IMR-90 (cell line): Measurements from ENCODE around the gene WBP2NL. TPM values are rescaled to one million over a fixed set of nuclear protein-coding genes. Genes with fewer than 3 reads are reported as not detected.

ENCODE experiments used
- ATAC-seq: fragments of 200-7000 bp; cut with Tn5 transposase; 2 replicates; pipeline ENCODE4 v1.9.1; 2020; ENCODE audit warnings: low read depth, mild to moderate bottlenecking, moderate library complexity
- BruUV-seq: library from RNA; stranded (reverse); fragments of 400-500 nt; replicated peaks from 2 replicates; lab custom pipeline; 2021; lab: Mats Ljungman, UMichigan
- CTCF ChIA-PET: fragments of 300-600 bp; formaldehyde crosslinking; extraction: SDS; loops from one replicate; lab custom pipeline; 2021; ENCODE audit warnings: antibody characterized with exemption; lab: Yijun Ruan, JAX
- POLR2A ChIA-PET: fragments of 300-600 bp; sonication (Branson Sonifier 250); formaldehyde crosslinking; loops from one replicate; lab custom pipeline; 2022; ENCODE audit warnings: antibody characterized with exemption; ENCODE audit not compliant: unreplicated experiment; lab: Charles Lee
- DNase-seq: peaks from one replicate; pipeline ENCODE4 v3.0.0; 2013
- H2AFZ ChIP-seq: replicated peaks from 2 replicates; pipeline ENCODE3; 2013; ENCODE audit warnings: low read length, mild to moderate bottlenecking; ENCODE audit not compliant: poor library complexity
- H2AK5ac ChIP-seq: 2 replicates; pipeline ENCODE4 v1.6.1; 2013; ENCODE audit warnings: low read depth, low read length, inconsistent platforms
- H2AK9ac ChIP-seq: replicated peaks from 2 replicates; pipeline ENCODE3; 2013; ENCODE audit warnings: mild to moderate bottlenecking, low read depth, low read length, moderate library complexity; ENCODE audit not compliant: poor library complexity
- H2BK120ac ChIP-seq: 2 replicates; pipeline ENCODE4 v1.6.1; 2013; ENCODE audit warnings: low read depth, low read length, inconsistent platforms
- H2BK15ac ChIP-seq: 3 replicates; pipeline ENCODE4 v1.6.1; 2013; ENCODE audit warnings: low read depth, low read length, inconsistent platforms
- H2BK20ac ChIP-seq: 2 replicates; pipeline ENCODE4 v1.6.1; 2013; ENCODE audit warnings: low read depth, mild to moderate bottlenecking, inconsistent platforms, low read length, moderate library complexity
- H2BK5ac ChIP-seq: 2 replicates; pipeline ENCODE4 v1.6.1; 2013; ENCODE audit warnings: mild to moderate bottlenecking, low read depth, low read length, inconsistent platforms; ENCODE audit not compliant: poor library complexity, severe bottlenecking
- H3K14ac ChIP-seq: replicated peaks from 2 replicates; pipeline ENCODE4 v1.6.1; 2013; ENCODE audit warnings: low read depth, low read length, inconsistent platforms
- H3K18ac ChIP-seq: 2 replicates; pipeline ENCODE4 v1.6.1; 2013; ENCODE audit warnings: low read depth, low read length, control low read depth
- H3K23ac ChIP-seq: 2 replicates; pipeline ENCODE4 v1.6.1; 2013; ENCODE audit warnings: low read depth, low read length, inconsistent platforms
- H3K27ac ChIP-seq: 2 replicates; pipeline ENCODE4 v1.5.1; 2013; ENCODE audit warnings: mild to moderate bottlenecking, control low read depth, low read length; ENCODE audit not compliant: insufficient read depth
- H3K27me3 ChIP-seq: 2 replicates; pipeline ENCODE4 v1.6.1; 2013; ENCODE audit warnings: low read length; ENCODE audit not compliant: control insufficient read depth, insufficient read depth
- H3K36me3 ChIP-seq: 2 replicates; pipeline ENCODE4 v1.6.1; 2013; ENCODE audit warnings: low read length, mixed read lengths; ENCODE audit not compliant: control insufficient read depth, insufficient read depth
- H3K4ac ChIP-seq: 2 replicates; pipeline ENCODE4 v1.6.1; 2013; ENCODE audit warnings: low read depth, low read length, inconsistent platforms
- H3K4me1 ChIP-seq: 2 replicates; pipeline ENCODE4 v1.6.1; 2013; ENCODE audit warnings: low read length, mixed read lengths; ENCODE audit not compliant: control insufficient read depth, insufficient read depth
- H3K4me2 ChIP-seq: 2 replicates; pipeline ENCODE4 v1.6.1; 2013; ENCODE audit warnings: low read depth, mild to moderate bottlenecking, control low read depth, low read length, moderate library complexity
- H3K4me3 ChIP-seq: 2 replicates; pipeline ENCODE4 v1.5.1; 2013; ENCODE audit warnings: low read depth, mild to moderate bottlenecking, control low read depth, low read length, moderate library complexity; ENCODE audit not compliant: insufficient read depth
- H3K56ac ChIP-seq: 2 replicates; pipeline ENCODE4 v1.6.1; 2013; ENCODE audit warnings: low read length, inconsistent platforms; ENCODE audit not compliant: insufficient read depth; ENCODE audit errors: extremely low read depth
- H3K79me1 ChIP-seq, 2 experiments: 2 replicates each; pipeline ENCODE4 v1.6.1; 2013; ENCODE audit warnings: low read length in 2 of 2, inconsistent platforms in 1 of 2, low read depth in 1 of 2
- H3K9ac ChIP-seq: 2 replicates; pipeline ENCODE4 v1.6.1; 2013; ENCODE audit warnings: low read depth, low read length, control low read depth
- H3K9me1 ChIP-seq: 2 replicates; pipeline ENCODE4 v1.6.1; 2013; ENCODE audit warnings: low read length, inconsistent platforms; ENCODE audit not compliant: insufficient read depth
- H3K9me3 ChIP-seq: 2 replicates; pipeline ENCODE4 v1.6.1; 2013; ENCODE audit warnings: low read length; ENCODE audit not compliant: control insufficient read depth, insufficient read depth
- H4K20me1 ChIP-seq: 2 replicates; pipeline ENCODE4 v1.6.1; 2013; ENCODE audit warnings: low read length, inconsistent platforms; ENCODE audit not compliant: insufficient read depth
- H4K5ac ChIP-seq: 2 replicates; pipeline ENCODE4 v1.6.1; 2013; ENCODE audit warnings: mild to moderate bottlenecking, low read depth, low read length, control low read depth
- H4K8ac ChIP-seq, 2 experiments: 2 replicates each; pipeline ENCODE4 v1.6.1; 2013; ENCODE audit warnings: low read depth in 2 of 2, low read length in 2 of 2, control low read depth in 1 of 2, inconsistent platforms in 1 of 2
- H4K91ac ChIP-seq: 2 replicates; pipeline ENCODE4 v1.6.1; 2013; ENCODE audit warnings: low read depth, low read length, inconsistent platforms; ENCODE audit not compliant: insufficient read depth
- BHLHE40 ChIP-seq: fragments of 150-350 bp; IDR thresholded peaks from 2 replicates; pipeline ENCODE4 v1.6.1; 2016; ENCODE audit warnings: mild to moderate bottlenecking, low read depth, low read length
- CEBPB ChIP-seq: IDR thresholded peaks from 2 replicates; pipeline ENCODE4 v1.6.1; 2012; ENCODE audit warnings: low read depth, low read length, improper control_type of control experiment
- CHD1 ChIP-seq: IDR thresholded peaks from 2 replicates; pipeline ENCODE4 v1.6.1; 2012; ENCODE audit warnings: low read depth, low read length, improper control_type of control experiment
- CTCF ChIP-seq: conservative IDR thresholded peaks from 2 replicates; pipeline ENCODE4 v1.5.1; 2012; ENCODE audit warnings: mild to moderate bottlenecking, low read depth, low read length, improper control_type of control experiment
- ELK1 ChIP-seq: fragments of 150-350 bp; IDR thresholded peaks from 2 replicates; pipeline ENCODE4 v1.6.1; 2016; ENCODE audit warnings: low read depth, mild to moderate bottlenecking, low read length, moderate library complexity, borderline replicate concordance
- FOS ChIP-seq: fragments of 150-350 bp; IDR thresholded peaks from 2 replicates; pipeline ENCODE4 v1.6.1; 2016; ENCODE audit warnings: low read depth, low read length
- MAFK ChIP-seq: IDR thresholded peaks from 2 replicates; pipeline ENCODE4 v1.6.1; 2012; ENCODE audit warnings: low read depth, low read length, improper control_type of control experiment
- MAZ ChIP-seq: IDR thresholded peaks from 2 replicates; pipeline ENCODE4 v1.6.1; 2012; ENCODE audit warnings: low read depth, mild to moderate bottlenecking, low read length, improper control_type of control experiment, moderate library complexity, borderline replicate concordance
- MXI1 ChIP-seq: IDR thresholded peaks from 2 replicates; pipeline ENCODE4 v1.6.1; 2012; ENCODE audit warnings: low read depth, mild to moderate bottlenecking, low read length, moderate library complexity, borderline replicate concordance
- NFE2L2 ChIP-seq: fragments of 150-350 bp; IDR thresholded peaks from 2 replicates; pipeline ENCODE4 v1.6.1; 2016; ENCODE audit warnings: low read depth, mild to moderate bottlenecking, low read length
- POLR2A ChIP-seq: IDR thresholded peaks from 2 replicates; pipeline ENCODE4 v1.6.1; 2012; ENCODE audit warnings: mild to moderate bottlenecking, low read depth, low read length
- RAD21 ChIP-seq: IDR thresholded peaks from 2 replicates; pipeline ENCODE4 v1.6.1; 2012; ENCODE audit warnings: low read length, improper control_type of control experiment
- RCOR1 ChIP-seq: IDR thresholded peaks from 2 replicates; pipeline ENCODE4 v1.6.1; 2012; ENCODE audit warnings: mild to moderate bottlenecking, low read length, improper control_type of control experiment; ENCODE audit not compliant: insufficient replicate concordance
- RFX5 ChIP-seq: IDR thresholded peaks from 2 replicates; pipeline ENCODE4 v1.8.0; 2012; ENCODE audit warnings: low read depth, mild to moderate bottlenecking, low read length, moderate library complexity
- SMC3 ChIP-seq: fragments of 150-350 bp; IDR thresholded peaks from 2 replicates; pipeline ENCODE4 v1.6.1; 2016; ENCODE audit warnings: low read depth, mild to moderate bottlenecking, antibody characterized with exemption, low read length, moderate library complexity
- WGBS, 2 experiments: methylation state at CpG; one replicate each; pipeline versions ENCODE4 v1.1.5 to v1.1.7; 2013; ENCODE audit warnings: missing lambda C conversion rate in 2 of 2; ENCODE audit not compliant: insufficient read length in 1 of 2; ENCODE audit errors: extremely low coverage in 2 of 2; 5-methylcytosine and 5-hydroxymethylcytosine counted together
- dilution Hi-C: fragments of 300-500 bp; cut with HindIII; formaldehyde crosslinking; loops from one replicate; pipeline ENCODE4 v1.14.3; 2018; ENCODE audit warnings: low sequenced_read_pairs; ENCODE audit not compliant: unreplicated experiment
- in situ Hi-C: fragments of 300-500 bp; cut with MboI; formaldehyde crosslinking; loops from 3 replicates; pipeline ENCODE4 v1.14.3; 2019; ENCODE audit warnings: low sequenced_read_pairs, inconsistent platforms, mixed read lengths
- intact Hi-C: fragments of 100-400 bp; cut with micrococcal nuclease; formaldehyde crosslinking; loops from 2 replicates; pipeline ENCODE4 v1.10.0; 2022
- polyA plus RNA-seq, 3 experiments: library from polyadenylated mRNA; depleted of rRNA; stranded (reverse); fragments of >200 nt; gene quantifications; 2 replicates each; pipeline ENCODE4 v1.2.3, GENCODE V29; 2012; ENCODE audit warnings: low replicate concordance in 1 of 3
- total RNA-seq: library from RNA; depleted of rRNA; stranded (reverse); fragments of >200 nt; gene quantifications from 2 replicates; pipeline ENCODE4 v1.2.3, GENCODE V29; 2012

WBP2NL gene
- total and polyA plus RNA-seq, 2 of the 4 experiments (the other 2 are of a cell fraction) = not detected

- WGBS, 2 experiments = 86% methylated on average over 6 of the region's 9 CpGs; no CpG with 5 or more reads in 1 of the 2 experiments
- Histone ChIP-seq H3K79me1 (no peaks in the 10 kb centered on the region), H3K56ac (no peak overlapping the region), H3K4me3 (no peak overlapping the region), H4K8ac (no peak overlapping the region), H3K23ac (no peak overlapping the region), H3K9me3 (no peaks in the 10 kb centered on the region), H3K9me1 (no peaks in the 10 kb centered on the region), H2BK120ac (no peak overlapping the region), H4K91ac (no peak overlapping the region), H2BK5ac (no peak overlapping the region), H2BK20ac (no peak overlapping the region), H2AFZ (peak overlapping the region; percentile 11), H4K5ac (no peak overlapping the region), H3K18ac (no peak overlapping the region), H2BK15ac (no peak overlapping the region), H3K4ac (no peak overlapping the region), H3K9ac (no peak overlapping the region), H3K4me1 (no peaks in the 10 kb centered on the region; the same call in 1 of the 2 replicates), H4K20me1 (no peaks in the 10 kb centered on the region), H3K27me3 (peaks cover 58% of the 10 kb centered on the region), H3K27ac (no peak overlapping the region), H2AK5ac (no peak overlapping the region), H3K36me3 (no peaks in the 10 kb centered on the region), H3K14ac (no peak overlapping the region), H2AK9ac (no peak overlapping the region), H3K4me2 (no peak overlapping the region)
- DNase-seq = no peak
- dilution Hi-C loops = no loop called here
- no peak for ATAC-seq
- intact Hi-C loops = no loop called here
- BruUV-seq = no TSS peak
- ChIA-PET CTCF (no interaction called here), POLR2A (no interaction called here)
- in situ Hi-C loops = no loop called here
- TF ChIP-seq MXI1 = no peak
- TF ChIP-seq NFE2L2 = no peak
- no peak for TF ChIP-seq CTCF
- TF ChIP-seq BHLHE40 = no peak
- no peak for TF ChIP-seq MAFK
- TF ChIP-seq RCOR1 = no peak
- no peak for TF ChIP-seq RFX5
- TF ChIP-seq ELK1 = no peak
- no peak for TF ChIP-seq SMC3
- no peak for TF ChIP-seq CEBPB
- no peak for TF ChIP-seq POLR2A
- TF ChIP-seq FOS = no peak
- TF ChIP-seq MAZ = no peak
- TF ChIP-seq CHD1 = no peak
- no peak for TF ChIP-seq RAD21
These were observed 19.0 kb upstream of the WBP2NL start for GRCh38 chr22:41979423-41980250.
